ENCODE data around the gene H2AZ2.
"Not testable (repeated sequence)": the region's sequence is repeated elsewhere in the genome, so short reads cannot be mapped to it uniquely, and the experiment has no call there.

H2AZ2 gene

GRCh38 chr7:44870780-44871179, 22.9 kb upstream of the H2AZ2 start:
- DNase-seq (ENCODE audit: low spot score): not testable (repeated sequence)

GRCh38 chr7:44870336-44870735, 22.4 kb upstream of the H2AZ2 start:
- not testable (repeated sequence) for DNase-seq (ENCODE audit: low spot score)

DNA sequence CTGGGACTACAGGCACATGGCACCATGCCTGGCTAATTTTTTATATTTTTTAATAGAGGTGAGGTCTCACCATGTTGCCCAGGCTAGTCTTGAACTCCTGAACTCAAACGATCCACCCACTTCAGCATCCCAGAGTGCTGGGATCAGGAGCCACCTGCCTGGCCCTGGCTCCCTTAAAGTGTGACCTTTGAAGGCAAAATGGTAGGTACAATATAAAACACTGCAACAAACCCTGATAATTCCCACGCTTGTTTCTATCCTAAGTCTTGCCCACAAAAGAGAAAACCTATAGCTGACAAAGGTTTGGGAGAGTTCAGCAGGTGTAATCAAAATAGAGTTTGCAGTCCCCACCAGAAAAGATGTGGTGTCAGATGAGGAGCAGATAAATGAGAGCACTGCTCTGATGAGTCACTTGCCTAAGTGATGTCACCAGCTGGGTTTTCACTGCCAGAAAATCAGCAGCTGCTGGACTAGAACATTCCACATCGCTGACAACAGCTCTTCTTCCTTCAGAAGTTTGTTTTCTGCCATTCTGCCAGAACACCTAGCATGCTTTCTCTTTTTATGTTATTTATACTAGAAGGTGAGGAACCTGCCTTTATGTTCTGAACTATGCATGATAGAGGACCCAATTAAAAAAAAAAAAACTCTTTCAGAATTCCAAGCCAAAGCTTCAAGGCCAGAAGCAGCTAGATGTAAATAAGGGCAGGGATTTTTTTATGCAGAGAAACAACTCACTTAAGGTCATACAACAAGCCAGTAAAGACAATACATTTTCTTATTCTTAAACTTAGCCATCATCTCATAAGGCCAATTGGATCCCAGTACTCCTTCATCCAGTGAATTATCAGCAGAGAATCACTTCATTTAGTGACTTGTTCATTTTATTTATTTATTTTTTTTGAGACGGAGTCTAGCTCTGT, 19.4 kb upstream of the H2AZ2 start:
- DNase-seq (ENCODE audit: low spot score): no peak

DNA sequence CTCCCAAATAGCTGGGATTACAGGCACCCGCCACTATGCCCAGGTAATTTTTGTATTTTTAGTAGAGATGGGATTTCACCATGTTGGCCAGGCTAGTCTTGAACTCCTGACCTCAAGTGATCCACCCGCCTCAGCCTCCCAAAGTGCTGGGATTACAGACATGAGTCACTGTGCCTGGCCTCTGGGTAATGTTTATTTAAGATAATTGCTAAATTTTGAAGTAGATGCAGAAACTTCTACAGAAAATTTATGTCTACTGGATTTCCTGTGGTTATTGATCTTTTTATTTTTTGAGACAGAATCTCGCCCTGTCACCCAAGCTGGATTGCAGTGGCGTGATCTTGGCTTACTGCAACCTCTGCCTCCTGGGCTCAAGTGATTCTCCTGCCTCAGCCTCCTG, 14.1 kb upstream of the H2AZ2 start:
- DNase-seq (ENCODE audit: low spot score): not testable (repeated sequence)

GRCh38 chr7:44858161-44858560, 10.3 kb upstream of the H2AZ2 start:
- DNase-seq (ENCODE audit: low spot score): no peak

DNA sequence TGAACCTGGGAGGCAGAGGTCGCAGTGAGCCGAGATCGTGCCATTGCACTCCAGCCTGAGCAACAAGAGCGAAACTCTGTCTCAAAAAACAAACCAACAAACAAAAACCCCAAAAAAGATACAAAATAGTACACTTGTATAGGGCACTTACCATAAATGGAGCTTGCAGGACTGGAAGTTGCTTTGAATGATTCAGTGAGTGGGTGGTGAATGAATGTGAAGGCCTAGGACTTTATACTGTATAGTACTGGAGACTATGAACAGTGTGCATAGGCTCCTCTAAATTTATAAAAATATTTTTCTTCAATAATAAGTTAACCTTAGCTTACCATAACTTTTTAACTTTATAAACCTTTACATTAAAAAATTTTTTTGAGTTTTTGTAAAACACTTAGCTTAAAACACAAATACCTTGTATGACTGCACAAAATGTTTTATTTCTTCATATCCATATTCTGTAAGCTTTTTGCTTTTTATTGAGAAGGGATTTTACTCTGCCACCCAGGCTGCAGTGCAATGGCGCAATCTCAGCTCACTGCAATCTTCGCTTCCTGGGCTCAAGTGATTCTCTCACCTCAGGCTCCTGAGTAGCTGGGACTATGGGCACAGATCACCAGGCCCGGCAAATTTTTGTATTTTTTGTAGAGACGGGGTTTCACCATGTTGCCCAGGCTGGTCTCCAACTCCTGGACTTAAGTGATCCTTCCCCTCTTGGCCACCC, 6.9 kb upstream of the H2AZ2 start:
- DNase-seq (ENCODE audit: low spot score): no peak

DNA sequence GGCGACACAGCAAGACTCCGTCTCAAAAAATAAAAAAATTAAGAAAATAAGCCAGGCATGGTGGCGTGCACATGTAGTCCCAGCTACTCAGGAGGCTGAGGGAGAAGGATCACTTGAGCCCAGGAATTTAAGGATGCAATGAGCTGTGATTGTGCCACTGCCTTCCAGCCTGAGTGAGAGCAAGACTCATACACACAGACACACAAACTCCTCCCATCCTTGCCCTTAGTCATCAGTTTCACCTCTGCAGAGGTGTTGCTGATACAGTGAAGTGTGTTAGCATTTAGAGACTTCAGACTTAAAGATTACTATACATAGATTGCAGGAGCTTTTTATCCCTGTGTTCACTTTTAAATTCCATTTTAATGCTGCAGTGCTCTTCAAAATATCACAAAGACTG, 5.5 kb upstream of the H2AZ2 start:
- no peak for DNase-seq (ENCODE audit: low spot score)

GRCh38 chr7:44852590-44852989, 4.7 kb upstream of the H2AZ2 start:
- no peak for DNase-seq (ENCODE audit: low spot score)

- DNase-seq (ENCODE audit: low spot score): no peak
Measured at GRCh38 chr7:44849885-44850544, 2.1 kb upstream of the H2AZ2 start.

DNA sequence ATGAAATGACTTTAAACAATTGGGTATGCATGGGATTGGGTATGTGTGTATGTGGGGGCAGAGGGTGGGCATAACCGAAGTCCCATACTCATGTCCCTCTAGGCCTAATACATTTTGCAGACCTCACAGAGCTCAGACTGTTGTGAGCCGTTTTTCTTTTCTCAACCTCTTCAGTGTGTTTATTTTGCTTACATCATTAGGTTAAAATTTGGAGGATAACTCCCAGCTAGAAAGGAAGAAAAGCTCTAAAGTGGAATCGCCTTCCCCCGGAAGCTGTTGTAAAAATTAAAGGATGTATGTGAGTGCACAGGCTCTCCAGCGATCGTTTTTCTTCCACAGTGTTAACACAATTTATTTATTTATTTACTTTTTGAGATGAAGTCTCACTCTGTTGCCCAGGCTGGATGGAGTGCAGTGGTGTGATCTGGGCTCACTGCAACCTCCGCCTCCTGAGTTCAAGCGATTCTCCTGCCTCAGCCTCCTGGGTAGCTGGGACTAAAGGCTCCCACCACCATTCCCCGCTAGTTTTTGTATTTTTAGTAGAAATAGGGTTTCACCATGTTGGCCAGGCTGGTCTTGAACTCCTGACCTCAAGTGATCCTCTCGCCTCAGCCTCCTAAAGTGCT, 1.5 kb upstream of the H2AZ2 start:
- no peak for DNase-seq (ENCODE audit: low spot score)

GRCh38 chr7:44847509-44847919, 373 bp downstream of the H2AZ2 start:
- DNase-seq (ENCODE audit: low spot score): peak; percentile 93

GRCh38 chr7:44846816-44847508, 925 bp downstream of the H2AZ2 start:
- DNase-seq (ENCODE audit: low spot score): peak; percentile 13

GRCh38 chr7:44846390-44846789, 1.5 kb downstream of the H2AZ2 start:
- DNase-seq (ENCODE audit: low spot score): not testable (repeated sequence)

GRCh38 chr7:44845451-44845850, 2.4 kb downstream of the H2AZ2 start:
- DNase-seq (ENCODE audit: low spot score): no peak

DNA sequence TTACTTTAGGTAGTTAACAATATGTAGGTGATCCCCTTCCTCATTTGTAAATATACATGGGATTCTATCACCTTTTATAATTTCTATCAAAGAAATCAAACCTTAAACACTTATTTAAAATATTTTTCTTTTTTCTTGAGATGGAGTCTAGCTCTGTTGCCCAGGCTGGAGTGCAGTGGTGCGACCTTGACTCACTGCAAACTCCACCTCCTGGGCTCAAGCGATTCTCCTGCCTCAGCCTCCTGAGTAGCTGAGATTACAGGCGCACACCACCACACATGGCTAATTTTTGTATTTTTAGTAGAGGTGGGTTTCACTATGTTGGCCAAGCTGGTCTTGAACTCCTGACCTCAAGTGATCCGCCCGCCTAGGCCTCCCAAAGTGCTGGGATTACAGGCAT, 4.4 kb downstream of the H2AZ2 start:
- not testable (repeated sequence) for DNase-seq (ENCODE audit: low spot score)

- DNase-seq (ENCODE audit: low spot score): not testable (repeated sequence)
Measured at GRCh38 chr7:44842675-44843074, 5.2 kb downstream of the H2AZ2 start.

DNA sequence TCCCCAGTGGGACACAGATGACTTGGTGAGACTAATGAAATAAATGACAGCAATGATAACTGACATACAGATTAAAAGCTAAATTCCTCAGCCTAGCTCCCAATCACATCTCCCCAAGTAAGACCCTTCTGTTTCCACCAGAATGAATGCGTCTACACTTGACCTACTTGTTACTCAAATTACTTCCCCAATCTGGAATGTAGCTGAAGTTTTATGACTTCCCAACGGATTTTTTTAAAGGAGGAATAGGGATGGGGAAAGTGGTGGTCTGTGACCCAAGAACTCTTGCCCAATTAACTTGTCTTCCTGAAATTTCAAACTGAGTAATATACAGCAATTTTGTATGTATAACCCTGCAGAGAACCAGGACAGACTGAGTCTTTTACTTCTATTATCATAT, 9.1 kb downstream of the H2AZ2 start:
- no peak for DNase-seq (ENCODE audit: low spot score)

- no peak for DNase-seq (ENCODE audit: low spot score)
Measured at GRCh38 chr7:44827567-44827966, 20.3 kb downstream of the H2AZ2 start.

DNA sequence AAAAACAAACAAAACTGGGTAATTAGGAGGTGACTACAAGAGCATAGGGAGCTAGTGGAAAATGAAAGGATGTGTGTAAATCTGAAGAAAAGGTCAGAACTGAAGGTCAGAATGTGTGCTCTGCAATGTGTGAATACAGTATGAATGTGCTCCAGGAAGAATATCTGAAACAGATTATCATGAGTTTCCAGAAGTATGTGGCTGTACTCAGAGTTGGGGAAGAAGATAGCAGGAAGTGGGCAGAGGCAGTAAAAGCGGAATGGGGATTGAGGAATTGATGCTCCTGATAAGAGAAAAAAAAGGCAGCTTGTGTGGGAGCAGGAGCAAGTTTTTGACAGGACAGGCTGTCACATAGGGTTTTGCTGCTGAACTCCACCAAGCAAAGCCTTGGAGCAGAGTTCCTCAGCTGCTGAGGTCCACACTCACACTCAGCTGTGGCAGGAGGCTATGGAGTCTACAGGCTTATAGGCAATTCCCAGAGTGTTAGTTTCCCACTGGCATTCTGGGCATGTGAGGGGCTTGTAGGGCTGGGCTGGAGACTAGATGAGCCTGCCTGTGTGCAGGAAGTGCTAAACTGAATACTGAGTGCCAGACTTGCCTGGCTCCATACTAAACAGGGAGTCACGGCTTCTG, 22.9 kb downstream of the H2AZ2 start:
- DNase-seq (ENCODE audit: low spot score): no peak

DNA sequence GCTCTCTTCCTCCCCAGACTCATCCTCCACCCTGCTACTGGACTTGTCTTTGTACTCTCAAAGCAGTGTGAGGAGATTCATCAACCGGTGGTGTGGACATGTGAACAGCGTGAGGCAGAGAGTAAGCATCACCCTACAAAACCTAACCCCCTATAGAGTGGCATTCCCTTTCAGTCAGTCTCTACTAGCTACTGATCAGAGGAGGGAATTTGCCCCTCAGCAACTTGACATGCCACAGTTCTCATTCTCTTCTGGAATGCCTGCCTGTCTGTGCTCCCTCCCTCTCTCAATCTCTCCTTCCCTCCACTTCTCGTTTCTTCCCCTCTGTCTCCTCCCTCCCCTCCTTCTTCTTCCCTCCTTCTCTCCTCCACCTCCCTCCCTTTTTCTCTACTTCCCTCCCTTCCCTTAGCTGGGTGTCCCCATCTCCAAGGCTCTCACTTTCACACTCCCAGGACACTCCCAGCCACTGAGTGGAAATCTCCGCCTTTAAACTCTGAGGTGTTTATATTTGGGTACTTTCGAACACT, 24.6 kb downstream of the H2AZ2 start:
- no peak for DNase-seq (ENCODE audit: low spot score)

- DNase-seq (ENCODE audit: low spot score): no peak
Measured at GRCh38 chr7:44819292-44819691, 28.6 kb downstream of the H2AZ2 start.

All from germinal center (tissue), 1 donor.